ENCODE measurements around the gene MAD2L1. TPM values are rescaled to one million over a fixed set of nuclear protein-coding genes. Genes with fewer than 3 reads are reported as not detected.
A peak's percentile ranks its signal among the peaks of the same experiment; 100 is the strongest.

MAD2L1 gene
- polyA plus RNA-seq (2012; ENCODE audit: insufficient read length, low read depth): 24.0 TPM

- TF ChIP-seq FOXP2 (optimal IDR thresholded peaks at IDR 0.05; ENCODE audit: borderline replicate concordance, extremely low read depth, extremely low read length, insufficient read depth): no peak
- peak; percentile 43; the same call in 1 of the 2 replicates for TF ChIP-seq SIN3A (IDR thresholded peaks at IDR 0.05; ENCODE audit: borderline replicate concordance, insufficient read depth, low read length)
- TF ChIP-seq, protein P1, sequence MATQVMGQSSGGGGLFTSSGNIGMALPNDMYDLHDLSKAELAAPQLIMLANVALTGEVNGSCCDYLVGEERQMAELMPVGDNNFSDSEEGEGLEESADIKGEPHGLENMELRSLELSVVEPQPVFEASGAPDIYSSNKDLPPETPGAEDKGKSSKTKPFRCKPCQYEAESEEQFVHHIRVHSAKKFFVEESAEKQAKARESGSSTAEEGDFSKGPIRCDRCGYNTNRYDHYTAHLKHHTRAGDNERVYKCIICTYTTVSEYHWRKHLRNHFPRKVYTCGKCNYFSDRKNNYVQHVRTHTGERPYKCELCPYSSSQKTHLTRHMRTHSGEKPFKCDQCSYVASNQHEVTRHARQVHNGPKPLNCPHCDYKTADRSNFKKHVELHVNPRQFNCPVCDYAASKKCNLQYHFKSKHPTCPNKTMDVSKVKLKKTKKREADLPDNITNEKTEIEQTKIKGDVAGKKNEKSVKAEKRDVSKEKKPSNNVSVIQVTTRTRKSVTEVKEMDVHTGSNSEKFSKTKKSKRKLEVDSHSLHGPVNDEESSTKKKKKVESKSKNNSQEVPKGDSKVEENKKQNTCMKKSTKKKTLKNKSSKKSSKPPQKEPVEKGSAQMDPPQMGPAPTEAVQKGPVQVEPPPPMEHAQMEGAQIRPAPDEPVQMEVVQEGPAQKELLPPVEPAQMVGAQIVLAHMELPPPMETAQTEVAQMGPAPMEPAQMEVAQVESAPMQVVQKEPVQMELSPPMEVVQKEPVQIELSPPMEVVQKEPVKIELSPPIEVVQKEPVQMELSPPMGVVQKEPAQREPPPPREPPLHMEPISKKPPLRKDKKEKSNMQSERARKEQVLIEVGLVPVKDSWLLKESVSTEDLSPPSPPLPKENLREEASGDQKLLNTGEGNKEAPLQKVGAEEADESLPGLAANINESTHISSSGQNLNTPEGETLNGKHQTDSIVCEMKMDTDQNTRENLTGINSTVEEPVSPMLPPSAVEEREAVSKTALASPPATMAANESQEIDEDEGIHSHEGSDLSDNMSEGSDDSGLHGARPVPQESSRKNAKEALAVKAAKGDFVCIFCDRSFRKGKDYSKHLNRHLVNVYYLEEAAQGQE (IDR thresholded peaks at IDR 0.05; ENCODE audit: insufficient read depth in 1 of 2, low read depth in 2 of 2, low read length in 2 of 2): peak; percentile 66 to 74; a peak in 3 of 4 replicates
- peak; percentile 93 for TF ChIP-seq POLR2AphosphoS5 (IDR thresholded peaks at IDR 0.05; ENCODE audit: low read depth, low read length)
- TF ChIP-seq TAF1 (IDR thresholded peaks at IDR 0.05; ENCODE audit: borderline replicate concordance, insufficient read depth, low read length): peak; percentile 69; the same call in 1 of the 2 replicates
Measured at GRCh38 chr4:120066517-120067340, at the start of gene MAD2L1. Gene MAD2L1 (minus strand): TSS chr4:120066848. CDS start chr4:120066734, 114 bp downstream.

DNA sequence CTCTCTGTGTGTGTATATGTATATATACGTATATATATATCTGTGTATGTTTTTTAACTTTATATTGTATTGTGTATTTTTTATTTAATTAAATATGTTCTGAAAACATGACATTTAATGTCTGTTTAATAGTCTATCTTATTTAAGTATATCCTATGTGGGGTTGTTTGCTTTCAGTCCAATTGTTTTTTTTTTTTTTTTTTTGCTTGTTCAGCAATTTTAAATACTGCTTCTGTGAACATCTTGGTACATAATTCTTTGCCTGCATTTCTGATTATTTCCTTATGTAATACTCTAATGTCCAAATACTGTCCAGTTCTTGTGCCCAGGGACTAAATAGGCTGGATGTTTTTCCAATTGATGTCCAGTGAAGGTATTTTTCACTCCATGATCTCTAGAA is 45.1 kb upstream of the MAD2L1 start:
- TF ChIP-seq FOXP2 (optimal IDR thresholded peaks at IDR 0.05; ENCODE audit: borderline replicate concordance, extremely low read depth, extremely low read length, insufficient read depth) (no peak), SIN3A (IDR thresholded peaks at IDR 0.05; ENCODE audit: borderline replicate concordance, insufficient read depth, low read length) (no peak), TAF1 (IDR thresholded peaks at IDR 0.05; ENCODE audit: borderline replicate concordance, insufficient read depth, low read length) (no peak)

DNA sequence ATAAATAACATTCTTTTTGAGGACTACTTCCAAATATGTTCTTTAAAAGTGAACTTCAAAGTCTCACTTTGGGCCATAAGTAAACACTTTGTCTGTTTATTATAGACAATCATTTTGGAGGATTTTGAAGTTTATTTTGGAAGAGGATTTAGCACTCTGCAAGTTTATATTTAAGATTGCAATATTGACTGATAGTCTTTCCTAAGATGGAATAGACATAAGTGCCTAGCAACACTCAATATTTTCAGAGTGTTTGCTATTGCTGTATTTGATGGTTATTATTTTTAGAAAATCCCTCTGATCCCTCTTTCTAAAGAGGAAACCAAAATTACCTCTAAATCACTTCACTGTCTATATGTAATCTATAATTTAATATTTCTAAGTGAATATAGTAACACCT is 42.8 kb upstream of the MAD2L1 start:
- TF ChIP-seq SIN3A (IDR thresholded peaks at IDR 0.05; ENCODE audit: borderline replicate concordance, insufficient read depth, low read length) (no peak), POLR2AphosphoS5 (IDR thresholded peaks at IDR 0.05; ENCODE audit: low read depth, low read length) (no peak), TAF1 (IDR thresholded peaks at IDR 0.05; ENCODE audit: borderline replicate concordance, insufficient read depth, low read length) (no peak), FOXP2 (optimal IDR thresholded peaks at IDR 0.05; ENCODE audit: borderline replicate concordance, extremely low read depth, extremely low read length, insufficient read depth) (no peak)
- TF ChIP-seq, protein P1 (IDR thresholded peaks at IDR 0.05; ENCODE audit: insufficient read depth in 1 of 2, low read depth in 2 of 2, low read length in 2 of 2): no peak

- no peak for TF ChIP-seq POLR2AphosphoS5 (IDR thresholded peaks at IDR 0.05; ENCODE audit: low read depth, low read length)
- TF ChIP-seq SIN3A (IDR thresholded peaks at IDR 0.05; ENCODE audit: borderline replicate concordance, insufficient read depth, low read length): no peak
- TF ChIP-seq, protein P1 (IDR thresholded peaks at IDR 0.05; ENCODE audit: insufficient read depth in 1 of 2, low read depth in 2 of 2, low read length in 2 of 2): no peak
- no peak for TF ChIP-seq TAF1 (IDR thresholded peaks at IDR 0.05; ENCODE audit: borderline replicate concordance, insufficient read depth, low read length)
- TF ChIP-seq FOXP2 (optimal IDR thresholded peaks at IDR 0.05; ENCODE audit: borderline replicate concordance, extremely low read depth, extremely low read length, insufficient read depth): no peak
Measured at GRCh38 chr4:120105472-120105871, 38.8 kb upstream of the MAD2L1 start.

DNA sequence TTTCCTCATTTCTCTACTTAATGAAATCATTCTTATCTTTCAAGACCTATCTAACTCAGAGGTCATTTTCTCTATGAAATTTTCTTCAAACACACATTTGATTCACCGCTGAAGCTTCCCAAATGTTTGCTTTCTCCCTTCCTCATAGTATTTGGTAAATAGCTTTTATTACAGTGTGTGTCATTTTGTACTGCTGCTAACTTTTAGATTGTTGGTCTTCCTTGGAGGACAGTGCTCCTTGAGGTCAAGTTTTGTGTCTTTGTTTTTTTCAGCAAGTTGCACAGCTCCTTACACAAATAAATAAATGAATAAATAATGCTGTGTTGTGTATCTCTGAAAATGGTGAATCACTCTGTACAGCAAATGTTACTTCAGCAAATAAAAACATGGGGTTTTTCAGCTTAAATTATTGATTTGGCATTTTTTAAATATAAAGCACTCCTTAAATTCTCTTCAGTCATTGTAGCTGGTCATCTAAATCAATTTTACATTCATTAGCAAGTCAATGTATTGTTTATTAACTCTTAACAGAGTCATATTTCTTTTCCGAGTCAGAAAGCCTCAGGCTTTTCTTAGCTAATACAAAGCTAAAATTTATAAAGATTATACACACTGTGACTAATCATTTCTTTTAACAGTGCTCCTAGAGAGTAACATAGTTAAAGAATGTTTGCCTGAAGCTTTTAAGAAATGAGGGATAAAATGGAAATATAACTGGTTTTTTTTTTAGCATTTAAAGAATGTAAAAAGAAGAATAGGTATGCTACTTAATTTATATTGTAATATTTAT is 30.1 kb upstream of the MAD2L1 start:
- TF ChIP-seq TAF1 (IDR thresholded peaks at IDR 0.05; ENCODE audit: borderline replicate concordance, insufficient read depth, low read length): no peak
- no peak for TF ChIP-seq SIN3A (IDR thresholded peaks at IDR 0.05; ENCODE audit: borderline replicate concordance, insufficient read depth, low read length)
- TF ChIP-seq POLR2AphosphoS5 (IDR thresholded peaks at IDR 0.05; ENCODE audit: low read depth, low read length): no peak
- TF ChIP-seq FOXP2 (optimal IDR thresholded peaks at IDR 0.05; ENCODE audit: borderline replicate concordance, extremely low read depth, extremely low read length, insufficient read depth): no peak
- TF ChIP-seq, protein P1 (IDR thresholded peaks at IDR 0.05; ENCODE audit: insufficient read depth in 1 of 2, low read depth in 2 of 2, low read length in 2 of 2): no peak
